H1 (cell line): ENCODE results near the gene LDLRAD3. TPM values are rescaled to one million over a fixed set of nuclear protein-coding genes. Genes with fewer than 3 reads are reported as not detected.

Source experiments
- GTF2F1 ChIP-seq: IDR thresholded peaks from 2 replicates; pipeline ENCODE4 v1.6.1; 2012; ENCODE audit warnings: low read depth, low read length, improper control_type of control experiment, borderline replicate concordance
- MAFK ChIP-seq: IDR thresholded peaks from 2 replicates; pipeline ENCODE4 v1.6.1; 2012; ENCODE audit warnings: low read depth, mild to moderate bottlenecking, improper control_type of control experiment, low read length
- NANOG ChIP-seq: IDR thresholded peaks from 2 replicates; pipeline ENCODE4 v1.6.1; 2011; ENCODE audit warnings: low read length, low read depth, mild to moderate bottlenecking, inconsistent platforms; ENCODE audit not compliant: insufficient read depth, poor library complexity, severe bottlenecking
- SP2 ChIP-seq: IDR thresholded peaks from 2 replicates; pipeline ENCODE4 v1.6.1; 2012; ENCODE audit warnings: mild to moderate bottlenecking, low read length, inconsistent platforms
- SRF ChIP-seq: IDR thresholded peaks from 2 replicates; pipeline ENCODE4 v1.6.1; 2011; ENCODE audit warnings: mild to moderate bottlenecking, low read depth, low read length, moderate library complexity
- YY1 ChIP-seq: IDR thresholded peaks from 2 replicates; pipeline ENCODE4 v1.6.1; 2011; ENCODE audit warnings: low read depth, mild to moderate bottlenecking, low read length
- polyA plus RNA-seq, 7 experiments: library from polyadenylated mRNA; depleted of rRNA in 3 of 7; stranded (reverse) in 5 of 7; unstranded in 2 of 7; fragments of >200 nt in 5 of 7; fragments of 200-250 nt in 2 of 7; gene quantifications; 1 replicate in 5 of 7; 2 replicates in 1 of 7; 4 replicates in 1 of 7; pipeline versions ENCODE4 v1.2.1 to v1.2.3, GENCODE V29; 2011 to 2013; ENCODE audit warnings: missing spikeins in 2 of 7, mixed read lengths in 2 of 7
- total RNA-seq: library from RNA; stranded (reverse); fragmentation: NEBNext Ultra II Directional; extraction: Animal tissue kit (Norgen Biotek cat#: 25700); gene quantifications from 2 replicates; pipeline ENCODE4 v1.2.1, GENCODE V29; 2021
- TF ChIP-seq, protein P1 (sequence below): fragments of 300-600 bp; sonication (generic); IDR thresholded peaks from 2 replicates; pipeline ENCODE4 v1.7.1; 2012; ENCODE audit warnings: low read length, moderate library complexity, mild to moderate bottlenecking, inconsistent platforms; ENCODE audit not compliant: insufficient replicate concordance
- TF ChIP-seq, protein P2 (sequence below): IDR thresholded peaks from 2 replicates; pipeline ENCODE4 v1.6.1; 2012; ENCODE audit warnings: inconsistent platforms
- TF ChIP-seq, protein P3 (sequence below): IDR thresholded peaks from 2 replicates; pipeline ENCODE4 v1.6.1; 2012; ENCODE audit warnings: low read length, inconsistent platforms

Gene LDLRAD3
- total and polyA plus RNA-seq, 2 of the 8 experiments (the other 6 are each of a cell fraction or from before 2014, with no cell fraction given) = 18.6 to 22.8 TPM

DNA sequence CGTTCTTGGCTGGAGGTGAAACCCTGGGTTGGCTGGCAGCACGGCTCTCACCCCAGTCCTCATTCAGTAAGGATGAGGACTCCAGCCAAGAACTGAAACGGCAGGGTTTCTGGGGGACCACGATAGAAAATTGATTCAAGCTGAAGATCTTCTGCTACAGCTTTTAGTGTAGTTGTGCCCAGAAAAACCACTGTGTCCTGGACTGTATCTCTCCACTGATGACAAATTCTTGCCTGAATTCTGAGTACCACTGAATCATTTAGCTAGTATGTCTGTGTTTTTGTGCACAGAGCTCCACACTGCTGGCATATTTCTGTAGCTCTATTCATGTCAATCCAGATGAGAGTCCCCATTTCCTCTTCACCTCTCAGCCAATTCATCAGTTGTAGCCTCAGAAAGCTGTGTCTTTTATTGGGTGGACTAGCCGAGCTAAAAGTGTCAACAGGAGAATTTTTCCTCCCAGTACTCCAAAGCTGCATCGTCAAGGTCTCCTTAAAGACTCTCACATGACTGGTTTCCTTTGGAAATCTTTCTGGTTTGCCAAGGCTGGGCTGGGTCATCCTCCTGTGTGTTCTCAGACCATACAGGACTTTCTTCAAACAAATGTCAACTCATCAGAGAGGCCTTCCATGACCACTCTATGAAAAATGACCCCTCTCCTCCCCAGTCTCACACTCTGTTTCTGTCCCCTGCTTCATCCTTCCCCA, 144.6 kb downstream of the LDLRAD3 start (continued):
- TF ChIP-seq SRF = no peak
- TF ChIP-seq MAFK = no peak
- TF ChIP-seq, protein P1, sequence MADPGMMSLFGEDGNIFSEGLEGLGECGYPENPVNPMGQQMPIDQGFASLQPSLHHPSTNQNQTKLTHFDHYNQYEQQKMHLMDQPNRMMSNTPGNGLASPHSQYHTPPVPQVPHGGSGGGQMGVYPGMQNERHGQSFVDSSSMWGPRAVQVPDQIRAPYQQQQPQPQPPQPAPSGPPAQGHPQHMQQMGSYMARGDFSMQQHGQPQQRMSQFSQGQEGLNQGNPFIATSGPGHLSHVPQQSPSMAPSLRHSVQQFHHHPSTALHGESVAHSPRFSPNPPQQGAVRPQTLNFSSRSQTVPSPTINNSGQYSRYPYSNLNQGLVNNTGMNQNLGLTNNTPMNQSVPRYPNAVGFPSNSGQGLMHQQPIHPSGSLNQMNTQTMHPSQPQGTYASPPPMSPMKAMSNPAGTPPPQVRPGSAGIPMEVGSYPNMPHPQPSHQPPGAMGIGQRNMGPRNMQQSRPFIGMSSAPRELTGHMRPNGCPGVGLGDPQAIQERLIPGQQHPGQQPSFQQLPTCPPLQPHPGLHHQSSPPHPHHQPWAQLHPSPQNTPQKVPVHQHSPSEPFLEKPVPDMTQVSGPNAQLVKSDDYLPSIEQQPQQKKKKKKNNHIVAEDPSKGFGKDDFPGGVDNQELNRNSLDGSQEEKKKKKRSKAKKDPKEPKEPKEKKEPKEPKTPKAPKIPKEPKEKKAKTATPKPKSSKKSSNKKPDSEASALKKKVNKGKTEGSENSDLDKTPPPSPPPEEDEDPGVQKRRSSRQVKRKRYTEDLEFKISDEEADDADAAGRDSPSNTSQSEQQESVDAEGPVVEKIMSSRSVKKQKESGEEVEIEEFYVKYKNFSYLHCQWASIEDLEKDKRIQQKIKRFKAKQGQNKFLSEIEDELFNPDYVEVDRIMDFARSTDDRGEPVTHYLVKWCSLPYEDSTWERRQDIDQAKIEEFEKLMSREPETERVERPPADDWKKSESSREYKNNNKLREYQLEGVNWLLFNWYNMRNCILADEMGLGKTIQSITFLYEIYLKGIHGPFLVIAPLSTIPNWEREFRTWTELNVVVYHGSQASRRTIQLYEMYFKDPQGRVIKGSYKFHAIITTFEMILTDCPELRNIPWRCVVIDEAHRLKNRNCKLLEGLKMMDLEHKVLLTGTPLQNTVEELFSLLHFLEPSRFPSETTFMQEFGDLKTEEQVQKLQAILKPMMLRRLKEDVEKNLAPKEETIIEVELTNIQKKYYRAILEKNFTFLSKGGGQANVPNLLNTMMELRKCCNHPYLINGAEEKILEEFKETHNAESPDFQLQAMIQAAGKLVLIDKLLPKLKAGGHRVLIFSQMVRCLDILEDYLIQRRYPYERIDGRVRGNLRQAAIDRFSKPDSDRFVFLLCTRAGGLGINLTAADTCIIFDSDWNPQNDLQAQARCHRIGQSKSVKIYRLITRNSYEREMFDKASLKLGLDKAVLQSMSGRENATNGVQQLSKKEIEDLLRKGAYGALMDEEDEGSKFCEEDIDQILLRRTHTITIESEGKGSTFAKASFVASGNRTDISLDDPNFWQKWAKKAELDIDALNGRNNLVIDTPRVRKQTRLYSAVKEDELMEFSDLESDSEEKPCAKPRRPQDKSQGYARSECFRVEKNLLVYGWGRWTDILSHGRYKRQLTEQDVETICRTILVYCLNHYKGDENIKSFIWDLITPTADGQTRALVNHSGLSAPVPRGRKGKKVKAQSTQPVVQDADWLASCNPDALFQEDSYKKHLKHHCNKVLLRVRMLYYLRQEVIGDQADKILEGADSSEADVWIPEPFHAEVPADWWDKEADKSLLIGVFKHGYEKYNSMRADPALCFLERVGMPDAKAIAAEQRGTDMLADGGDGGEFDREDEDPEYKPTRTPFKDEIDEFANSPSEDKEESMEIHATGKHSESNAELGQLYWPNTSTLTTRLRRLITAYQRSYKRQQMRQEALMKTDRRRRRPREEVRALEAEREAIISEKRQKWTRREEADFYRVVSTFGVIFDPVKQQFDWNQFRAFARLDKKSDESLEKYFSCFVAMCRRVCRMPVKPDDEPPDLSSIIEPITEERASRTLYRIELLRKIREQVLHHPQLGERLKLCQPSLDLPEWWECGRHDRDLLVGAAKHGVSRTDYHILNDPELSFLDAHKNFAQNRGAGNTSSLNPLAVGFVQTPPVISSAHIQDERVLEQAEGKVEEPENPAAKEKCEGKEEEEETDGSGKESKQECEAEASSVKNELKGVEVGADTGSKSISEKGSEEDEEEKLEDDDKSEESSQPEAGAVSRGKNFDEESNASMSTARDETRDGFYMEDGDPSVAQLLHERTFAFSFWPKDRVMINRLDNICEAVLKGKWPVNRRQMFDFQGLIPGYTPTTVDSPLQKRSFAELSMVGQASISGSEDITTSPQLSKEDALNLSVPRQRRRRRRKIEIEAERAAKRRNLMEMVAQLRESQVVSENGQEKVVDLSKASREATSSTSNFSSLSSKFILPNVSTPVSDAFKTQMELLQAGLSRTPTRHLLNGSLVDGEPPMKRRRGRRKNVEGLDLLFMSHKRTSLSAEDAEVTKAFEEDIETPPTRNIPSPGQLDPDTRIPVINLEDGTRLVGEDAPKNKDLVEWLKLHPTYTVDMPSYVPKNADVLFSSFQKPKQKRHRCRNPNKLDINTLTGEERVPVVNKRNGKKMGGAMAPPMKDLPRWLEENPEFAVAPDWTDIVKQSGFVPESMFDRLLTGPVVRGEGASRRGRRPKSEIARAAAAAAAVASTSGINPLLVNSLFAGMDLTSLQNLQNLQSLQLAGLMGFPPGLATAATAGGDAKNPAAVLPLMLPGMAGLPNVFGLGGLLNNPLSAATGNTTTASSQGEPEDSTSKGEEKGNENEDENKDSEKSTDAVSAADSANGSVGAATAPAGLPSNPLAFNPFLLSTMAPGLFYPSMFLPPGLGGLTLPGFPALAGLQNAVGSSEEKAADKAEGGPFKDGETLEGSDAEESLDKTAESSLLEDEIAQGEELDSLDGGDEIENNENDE = no peak
- no peak for TF ChIP-seq GTF2F1
- TF ChIP-seq, protein P2, sequence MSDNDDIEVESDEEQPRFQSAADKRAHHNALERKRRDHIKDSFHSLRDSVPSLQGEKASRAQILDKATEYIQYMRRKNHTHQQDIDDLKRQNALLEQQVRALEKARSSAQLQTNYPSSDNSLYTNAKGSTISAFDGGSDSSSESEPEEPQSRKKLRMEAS = no peak
- TF ChIP-seq YY1 = no peak
- TF ChIP-seq SP2 = no peak
- TF ChIP-seq NANOG = no peak
- TF ChIP-seq, protein P3, sequence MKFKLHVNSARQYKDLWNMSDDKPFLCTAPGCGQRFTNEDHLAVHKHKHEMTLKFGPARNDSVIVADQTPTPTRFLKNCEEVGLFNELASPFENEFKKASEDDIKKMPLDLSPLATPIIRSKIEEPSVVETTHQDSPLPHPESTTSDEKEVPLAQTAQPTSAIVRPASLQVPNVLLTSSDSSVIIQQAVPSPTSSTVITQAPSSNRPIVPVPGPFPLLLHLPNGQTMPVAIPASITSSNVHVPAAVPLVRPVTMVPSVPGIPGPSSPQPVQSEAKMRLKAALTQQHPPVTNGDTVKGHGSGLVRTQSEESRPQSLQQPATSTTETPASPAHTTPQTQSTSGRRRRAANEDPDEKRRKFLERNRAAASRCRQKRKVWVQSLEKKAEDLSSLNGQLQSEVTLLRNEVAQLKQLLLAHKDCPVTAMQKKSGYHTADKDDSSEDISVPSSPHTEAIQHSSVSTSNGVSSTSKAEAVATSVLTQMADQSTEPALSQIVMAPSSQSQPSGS = no peak
